C4-2B (cell line): Measurements from ENCODE around the gene ME1.
"Not testable (repeated sequence)": the region's sequence is repeated elsewhere in the genome, so short reads cannot be mapped to it uniquely, and the experiment has no call there.

Experiments
- CTCF ChIP-seq: fragments of 450-650 bp; conservative IDR thresholded peaks from 2 replicates; pipeline ENCODE4 v1.5.1; 2017; ENCODE audit warnings: mild to moderate bottlenecking
- ZFX ChIP-seq: fragments of 450-650 bp; IDR thresholded peaks from 2 replicates; pipeline ENCODE4 v1.6.1; 2017

GRCh38 chr6:83191974-83192373 lies 238.9 kb downstream of the ME1 start:
- TF ChIP-seq CTCF, ZFX: not testable (repeated sequence)
